SK-N-SH treated with all-trans-retinoic acid at 6 μM for 48 hours (cell line): Measurements from ENCODE around the gene GTF2A1.

Experiments used
- ATAC-seq: fragments of 200-7000 bp; cut with Tn5 transposase; 3 replicates; pipeline ENCODE4 v1.9.1; 2020; ENCODE audit warnings: mild to moderate bottlenecking, moderate library complexity
- ARNTL ChIP-seq: fragments of 450-650 bp; formaldehyde crosslinking; IDR thresholded peaks from 2 replicates; pipeline ENCODE4 v1.5.0; 2020; ENCODE audit warnings: low read depth, mild to moderate bottlenecking, moderate library complexity, borderline replicate concordance
- CSDC2 ChIP-seq: fragments of 250-450 bp; sonication (Bioruptor Pico); IDR thresholded peaks from 2 replicates; pipeline ENCODE4 v1.5.0; 2020; ENCODE audit warnings: mild to moderate bottlenecking, moderate library complexity
- ESRRG ChIP-seq: fragments of 250-450 bp; sonication (Bioruptor Pico); IDR thresholded peaks from 2 replicates; pipeline ENCODE4 v1.6.1; 2021; ENCODE audit warnings: mild to moderate bottlenecking
- GLIS3 ChIP-seq: fragments of 250-450 bp; sonication (Bioruptor Pico); IDR thresholded peaks from 2 replicates; pipeline ENCODE4 v1.5.0; 2020; ENCODE audit warnings: mild to moderate bottlenecking, moderate library complexity
- PPARA ChIP-seq: fragments of 250-450 bp; sonication (Bioruptor Pico); IDR thresholded peaks from 2 replicates; pipeline ENCODE4 v1.5.0; 2020; ENCODE audit warnings: mild to moderate bottlenecking, borderline replicate concordance
- RARB ChIP-seq: fragments of 250-450 bp; sonication (Bioruptor Pico); IDR thresholded peaks from 2 replicates; pipeline ENCODE4 v1.8.0; 2021; ENCODE audit warnings: mild to moderate bottlenecking, moderate library complexity
- SNAI2 ChIP-seq: fragments of 250-450 bp; sonication (Bioruptor Pico); IDR thresholded peaks from 2 replicates; pipeline ENCODE4 v1.5.0; 2020; ENCODE audit warnings: mild to moderate bottlenecking, moderate library complexity
- TCF4 ChIP-seq: fragments of 250-450 bp; sonication (Bioruptor Pico); IDR thresholded peaks from 2 replicates; pipeline ENCODE4 v1.8.0; 2021; ENCODE audit warnings: mild to moderate bottlenecking, moderate library complexity, borderline replicate concordance
- ZC3H10 ChIP-seq: fragments of 250-450 bp; sonication (Bioruptor Pico); IDR thresholded peaks from 2 replicates; pipeline ENCODE4 v1.5.1; 2021; ENCODE audit warnings: mild to moderate bottlenecking, moderate library complexity
- ZFP3 ChIP-seq: fragments of 250-450 bp; sonication (Bioruptor Pico); IDR thresholded peaks from 2 replicates; pipeline ENCODE4 v1.5.0; 2020; ENCODE audit warnings: mild to moderate bottlenecking, moderate library complexity
- ZFP30 ChIP-seq: fragments of 450-650 bp; formaldehyde crosslinking; IDR thresholded peaks from 2 replicates; pipeline ENCODE4 v1.5.0; 2022; ENCODE audit warnings: mild to moderate bottlenecking, moderate library complexity
- ZNF565 ChIP-seq: fragments of 450-650 bp; formaldehyde crosslinking; conservative IDR thresholded peaks from 2 replicates; pipeline ENCODE4 v1.5.0; 2020; ENCODE audit warnings: low read depth, mild to moderate bottlenecking, moderate library complexity
- ZNF70 ChIP-seq: fragments of 450-650 bp; formaldehyde crosslinking; IDR thresholded peaks from 2 replicates; pipeline ENCODE4 v1.5.0; 2020; ENCODE audit warnings: mild to moderate bottlenecking, moderate library complexity
- ZNF8 ChIP-seq: fragments of 450-650 bp; formaldehyde crosslinking; IDR thresholded peaks from 2 replicates; pipeline ENCODE4 v1.5.0; 2020; ENCODE audit warnings: mild to moderate bottlenecking, moderate library complexity
- TF ChIP-seq, protein P1 (sequence below): fragments of 250-450 bp; sonication (Bioruptor Pico); IDR thresholded peaks from 2 replicates; pipeline ENCODE4 v1.5.1; 2021; ENCODE audit warnings: mild to moderate bottlenecking, moderate library complexity
- TF ChIP-seq, protein P2 (sequence below): fragments of 250-450 bp; sonication (Bioruptor Pico); IDR thresholded peaks from 2 replicates; pipeline ENCODE4 v1.5.0; 2020; ENCODE audit warnings: mild to moderate bottlenecking, moderate library complexity
- TF ChIP-seq, protein P3 (sequence below): fragments of 250-450 bp; sonication (Bioruptor Pico); IDR thresholded peaks from 2 replicates; pipeline ENCODE4 v1.5.1; 2020; ENCODE audit warnings: low read depth, mild to moderate bottlenecking, moderate library complexity
- TF ChIP-seq, protein P4 (sequence below): fragments of 250-450 bp; sonication (Bioruptor Pico); IDR thresholded peaks from 2 replicates; pipeline ENCODE4 v1.8.0; 2020; ENCODE audit warnings: mild to moderate bottlenecking, moderate library complexity, borderline replicate concordance

The GTF2A1 gene

DNA sequence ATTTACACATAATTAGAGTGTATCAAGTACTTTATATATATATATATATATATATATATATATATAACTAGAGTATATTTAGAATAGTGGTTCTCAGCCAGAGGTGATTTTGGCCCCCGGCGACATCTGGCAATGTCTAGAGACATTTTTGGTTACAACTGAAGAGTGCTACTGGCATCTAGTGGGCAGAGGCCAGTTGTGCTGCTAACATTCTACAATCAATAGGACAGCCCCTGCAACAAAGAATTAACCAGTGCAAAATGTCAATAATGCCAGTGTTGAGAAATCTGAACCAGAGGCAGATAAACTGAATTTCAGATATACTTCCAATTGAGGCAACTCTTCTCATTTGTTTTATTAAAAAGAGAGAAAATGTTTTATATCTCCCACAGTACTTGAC lies 8.9 kb downstream of the GTF2A1 start:
- ATAC-seq = peak; percentile 73
- TF ChIP-seq ARNTL (CRISPR knock-in tag) (no peak), TCF4 (CRISPR knock-in tag) (no peak), SNAI2 (CRISPR knock-in tag) (no peak), ZC3H10 (CRISPR knock-in tag) (no peak)
- TF ChIP-seq, protein P1, sequence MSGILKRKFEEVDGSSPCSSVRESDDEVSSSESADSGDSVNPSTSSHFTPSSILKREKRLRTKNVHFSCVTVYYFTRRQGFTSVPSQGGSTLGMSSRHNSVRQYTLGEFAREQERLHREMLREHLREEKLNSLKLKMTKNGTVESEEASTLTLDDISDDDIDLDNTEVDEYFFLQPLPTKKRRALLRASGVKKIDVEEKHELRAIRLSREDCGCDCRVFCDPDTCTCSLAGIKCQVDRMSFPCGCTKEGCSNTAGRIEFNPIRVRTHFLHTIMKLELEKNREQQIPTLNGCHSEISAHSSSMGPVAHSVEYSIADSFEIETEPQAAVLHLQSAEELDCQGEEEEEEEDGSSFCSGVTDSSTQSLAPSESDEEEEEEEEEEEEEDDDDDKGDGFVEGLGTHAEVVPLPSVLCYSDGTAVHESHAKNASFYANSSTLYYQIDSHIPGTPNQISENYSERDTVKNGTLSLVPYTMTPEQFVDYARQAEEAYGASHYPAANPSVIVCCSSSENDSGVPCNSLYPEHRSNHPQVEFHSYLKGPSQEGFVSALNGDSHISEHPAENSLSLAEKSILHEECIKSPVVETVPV (CRISPR knock-in tag) = no peak

DNA sequence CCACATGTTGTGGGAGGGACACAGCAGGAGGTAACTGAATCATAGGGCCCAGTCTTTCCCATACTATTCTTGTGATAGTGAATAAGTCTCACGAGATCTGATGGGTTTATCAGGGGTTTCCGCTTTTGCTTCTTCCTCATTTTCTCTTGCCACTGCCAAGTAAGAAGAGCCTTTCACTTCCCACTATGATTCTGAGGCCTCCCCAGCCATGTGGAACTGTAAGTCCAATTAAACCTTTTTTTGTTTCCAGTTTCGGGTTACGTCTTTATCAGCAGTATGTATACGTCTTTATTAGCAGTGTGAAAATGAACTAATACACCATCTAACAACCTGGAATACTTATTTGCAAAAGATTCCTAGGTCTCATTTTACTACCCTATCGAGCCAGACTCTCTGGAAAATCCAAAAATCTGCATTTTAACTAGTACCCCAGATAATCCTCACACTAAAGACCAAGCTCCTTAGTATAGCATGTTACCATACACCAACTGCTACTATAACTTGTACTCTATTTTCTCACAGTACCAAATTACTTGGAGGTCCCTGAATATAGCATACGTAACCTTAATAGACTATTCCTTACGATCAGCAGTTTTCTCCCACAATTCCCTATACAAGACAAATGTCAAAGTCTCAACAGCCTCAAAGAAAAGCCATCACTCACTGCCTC lies 11.5 kb downstream of the GTF2A1 start:
- TF ChIP-seq ESRRG (CRISPR knock-in tag) = no peak
- no peak for TF ChIP-seq ARNTL (CRISPR knock-in tag)
- no peak for TF ChIP-seq PPARA (CRISPR knock-in tag)
- TF ChIP-seq TCF4 (CRISPR knock-in tag) = no peak
- ATAC-seq = no peak

DNA sequence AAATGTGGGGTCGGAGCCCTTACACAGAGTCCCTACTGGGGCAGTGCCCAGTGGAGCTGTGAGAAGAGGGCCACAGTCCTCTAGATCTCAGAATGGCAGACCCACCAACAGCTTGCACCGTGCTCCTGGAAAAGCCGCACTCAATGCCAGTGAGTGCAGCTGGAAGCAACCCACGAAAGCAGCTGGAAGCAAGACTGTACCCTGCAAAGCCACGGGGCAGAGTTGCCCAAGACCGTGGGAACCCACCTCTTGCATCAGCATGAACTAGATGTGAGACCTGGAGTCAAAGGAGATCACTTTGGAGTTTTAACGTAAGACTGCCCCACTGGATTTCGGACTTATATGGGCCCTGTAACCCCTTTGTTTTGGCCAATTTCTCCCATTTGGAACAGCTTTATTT lies 12.3 kb downstream of the GTF2A1 start:
- ATAC-seq = no peak

DNA sequence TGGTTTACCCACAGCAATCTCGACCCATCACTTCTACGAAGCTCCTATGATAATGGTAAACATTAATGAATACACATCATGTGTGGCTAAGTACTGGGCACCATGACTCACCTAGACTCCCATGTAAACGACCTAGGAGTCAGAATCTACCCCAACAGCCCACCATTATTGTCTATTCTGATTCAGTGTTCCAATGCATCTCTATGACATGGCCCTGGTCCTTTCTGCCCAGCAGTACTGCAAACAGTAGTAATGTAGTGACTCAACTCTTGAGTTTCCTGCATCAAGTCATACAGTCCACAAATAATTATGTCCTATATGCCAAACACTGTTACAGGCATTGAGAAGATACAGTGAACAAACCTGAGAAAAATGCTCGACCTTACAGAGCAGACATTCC lies 14.6 kb downstream of the GTF2A1 start:
- ATAC-seq = no peak
- TF ChIP-seq ZFP30 (CRISPR knock-in tag) (no peak), TCF4 (CRISPR knock-in tag) (no peak), PPARA (CRISPR knock-in tag) (no peak), ZNF70 (CRISPR knock-in tag) (no peak), RARB (CRISPR knock-in tag) (no peak), CSDC2 (no peak)
- TF ChIP-seq, protein P2, sequence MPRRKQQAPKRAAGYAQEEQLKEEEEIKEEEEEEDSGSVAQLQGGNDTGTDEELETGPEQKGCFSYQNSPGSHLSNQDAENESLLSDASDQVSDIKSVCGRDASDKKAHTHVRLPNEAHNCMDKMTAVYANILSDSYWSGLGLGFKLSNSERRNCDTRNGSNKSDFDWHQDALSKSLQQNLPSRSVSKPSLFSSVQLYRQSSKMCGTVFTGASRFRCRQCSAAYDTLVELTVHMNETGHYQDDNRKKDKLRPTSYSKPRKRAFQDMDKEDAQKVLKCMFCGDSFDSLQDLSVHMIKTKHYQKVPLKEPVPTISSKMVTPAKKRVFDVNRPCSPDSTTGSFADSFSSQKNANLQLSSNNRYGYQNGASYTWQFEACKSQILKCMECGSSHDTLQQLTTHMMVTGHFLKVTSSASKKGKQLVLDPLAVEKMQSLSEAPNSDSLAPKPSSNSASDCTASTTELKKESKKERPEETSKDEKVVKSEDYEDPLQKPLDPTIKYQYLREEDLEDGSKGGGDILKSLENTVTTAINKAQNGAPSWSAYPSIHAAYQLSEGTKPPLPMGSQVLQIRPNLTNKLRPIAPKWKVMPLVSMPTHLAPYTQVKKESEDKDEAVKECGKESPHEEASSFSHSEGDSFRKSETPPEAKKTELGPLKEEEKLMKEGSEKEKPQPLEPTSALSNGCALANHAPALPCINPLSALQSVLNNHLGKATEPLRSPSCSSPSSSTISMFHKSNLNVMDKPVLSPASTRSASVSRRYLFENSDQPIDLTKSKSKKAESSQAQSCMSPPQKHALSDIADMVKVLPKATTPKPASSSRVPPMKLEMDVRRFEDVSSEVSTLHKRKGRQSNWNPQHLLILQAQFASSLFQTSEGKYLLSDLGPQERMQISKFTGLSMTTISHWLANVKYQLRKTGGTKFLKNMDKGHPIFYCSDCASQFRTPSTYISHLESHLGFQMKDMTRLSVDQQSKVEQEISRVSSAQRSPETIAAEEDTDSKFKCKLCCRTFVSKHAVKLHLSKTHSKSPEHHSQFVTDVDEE (CRISPR knock-in tag) = no peak
- TF ChIP-seq, protein P3, sequence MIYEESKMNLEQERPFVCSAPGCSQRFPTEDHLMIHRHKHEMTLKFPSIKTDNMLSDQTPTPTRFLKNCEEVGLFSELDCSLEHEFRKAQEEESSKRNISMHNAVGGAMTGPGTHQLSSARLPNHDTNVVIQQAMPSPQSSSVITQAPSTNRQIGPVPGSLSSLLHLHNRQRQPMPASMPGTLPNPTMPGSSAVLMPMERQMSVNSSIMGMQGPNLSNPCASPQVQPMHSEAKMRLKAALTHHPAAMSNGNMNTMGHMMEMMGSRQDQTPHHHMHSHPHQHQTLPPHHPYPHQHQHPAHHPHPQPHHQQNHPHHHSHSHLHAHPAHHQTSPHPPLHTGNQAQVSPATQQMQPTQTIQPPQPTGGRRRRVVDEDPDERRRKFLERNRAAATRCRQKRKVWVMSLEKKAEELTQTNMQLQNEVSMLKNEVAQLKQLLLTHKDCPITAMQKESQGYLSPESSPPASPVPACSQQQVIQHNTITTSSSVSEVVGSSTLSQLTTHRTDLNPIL = no peak

More for the DNA sequence above, 12.3 kb downstream of the GTF2A1 start:
- TF ChIP-seq ZNF70 (CRISPR knock-in tag) = no peak
- TF ChIP-seq, protein P3 = no peak
- no peak for TF ChIP-seq ZNF565
- TF ChIP-seq GLIS3 (CRISPR knock-in tag) = no peak
- no peak for TF ChIP-seq ZFP3 (CRISPR knock-in tag)
- TF ChIP-seq ESRRG (CRISPR knock-in tag) = no peak
- TF ChIP-seq, protein P1 (CRISPR knock-in tag) = no peak
- no peak for TF ChIP-seq ZNF8 (CRISPR knock-in tag)
- TF ChIP-seq, protein P4, sequence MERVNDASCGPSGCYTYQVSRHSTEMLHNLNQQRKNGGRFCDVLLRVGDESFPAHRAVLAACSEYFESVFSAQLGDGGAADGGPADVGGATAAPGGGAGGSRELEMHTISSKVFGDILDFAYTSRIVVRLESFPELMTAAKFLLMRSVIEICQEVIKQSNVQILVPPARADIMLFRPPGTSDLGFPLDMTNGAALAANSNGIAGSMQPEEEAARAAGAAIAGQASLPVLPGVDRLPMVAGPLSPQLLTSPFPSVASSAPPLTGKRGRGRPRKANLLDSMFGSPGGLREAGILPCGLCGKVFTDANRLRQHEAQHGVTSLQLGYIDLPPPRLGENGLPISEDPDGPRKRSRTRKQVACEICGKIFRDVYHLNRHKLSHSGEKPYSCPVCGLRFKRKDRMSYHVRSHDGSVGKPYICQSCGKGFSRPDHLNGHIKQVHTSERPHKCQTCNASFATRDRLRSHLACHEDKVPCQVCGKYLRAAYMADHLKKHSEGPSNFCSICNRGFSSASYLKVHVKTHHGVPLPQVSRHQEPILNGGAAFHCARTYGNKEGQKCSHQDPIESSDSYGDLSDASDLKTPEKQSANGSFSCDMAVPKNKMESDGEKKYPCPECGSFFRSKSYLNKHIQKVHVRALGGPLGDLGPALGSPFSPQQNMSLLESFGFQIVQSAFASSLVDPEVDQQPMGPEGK (CRISPR knock-in tag) = no peak
- TF ChIP-seq TCF4 (CRISPR knock-in tag) = no peak
- TF ChIP-seq ZC3H10 (CRISPR knock-in tag) = no peak
- TF ChIP-seq SNAI2 (CRISPR knock-in tag) = no peak
- TF ChIP-seq, protein P2 (CRISPR knock-in tag) = no peak
- no peak for TF ChIP-seq ARNTL (CRISPR knock-in tag)
